Suprapubic skin (tissue), 4 donors: ENCODE results near the gene SOX5. TPM values are rescaled to one million over a fixed set of nuclear protein-coding genes. Genes with fewer than 3 reads are reported as not detected.
"Not testable (repeated sequence)": the region's sequence is repeated elsewhere in the genome, so short reads cannot be mapped to it uniquely, and the experiment has no call there.

ENCODE experiments used
- DNase-seq, 2 donors: peaks; one replicate each; pipeline ENCODE4 v3.0.0-alpha.2; 2019; ENCODE audit warnings: low spot score in 2 of 2
- H3K27ac ChIP-seq: fragments of 200-600 bp; sonication (generic); one replicate; pipeline ENCODE4 v1.5.1; 2019
- H3K27me3 ChIP-seq: fragments of 200-600 bp; sonication (generic); one replicate; pipeline ENCODE4 v1.5.1; 2019
- H3K36me3 ChIP-seq: fragments of 200-600 bp; sonication (generic); one replicate; pipeline ENCODE4 v1.5.1; 2019
- H3K4me1 ChIP-seq: fragments of 200-600 bp; sonication (generic); one replicate; pipeline ENCODE4 v1.5.1; 2019
- H3K4me3 ChIP-seq: fragments of 200-600 bp; sonication (generic); one replicate; pipeline ENCODE4 v1.5.1; 2019; ENCODE audit warnings: mild to moderate bottlenecking
- H3K9me3 ChIP-seq: fragments of 200-600 bp; sonication (generic); one replicate; pipeline ENCODE4 v1.5.1; 2019
- EP300 ChIP-seq: sonication (generic); formaldehyde crosslinking; IDR thresholded peaks from one replicate; pipeline ENCODE4 v1.6.1; 2017; ENCODE audit warnings: antibody characterized with exemption
- POLR2A ChIP-seq, 2 donors: fragments of 450-650 bp; IDR thresholded peaks; one replicate each; pipeline ENCODE4 v1.6.1; 2017; ENCODE audit warnings: antibody characterized with exemption in 2 of 2, mild to moderate bottlenecking in 2 of 2, moderate library complexity in 2 of 2
- POLR2AphosphoS5 ChIP-seq, 3 donors: sonication (generic); formaldehyde crosslinking; IDR thresholded peaks; one replicate each; pipeline ENCODE4 v1.6.1; 2017; ENCODE audit warnings: antibody characterized with exemption in 3 of 3
- WGBS: methylation state at CpG from one replicate; pipeline ENCODE4 v1.1.5; 2018; 5-methylcytosine and 5-hydroxymethylcytosine counted together
- total RNA-seq, 4 donors: library from RNA; depleted of rRNA; stranded (reverse); fragments of >200 nt; gene quantifications; one replicate each; pipeline ENCODE4 v1.1.0, GENCODE V29; 2016
- TF ChIP-seq, protein P1 (sequence below), 2 donors: fragments of 200-600 bp in 1 of 2; fragments of 450-650 bp in 1 of 2; sonication (generic) in 1 of 2; IDR thresholded peaks; one replicate each; pipeline ENCODE4 v1.5.1; 2016 to 2019; ENCODE audit warnings: antibody characterized with exemption in 2 of 2, mild to moderate bottlenecking in 1 of 2, moderate library complexity in 1 of 2

Gene SOX5
- total RNA-seq, 4 donors from 2014 or later = 19.0 to 110 (median 23.2) TPM

DNA sequence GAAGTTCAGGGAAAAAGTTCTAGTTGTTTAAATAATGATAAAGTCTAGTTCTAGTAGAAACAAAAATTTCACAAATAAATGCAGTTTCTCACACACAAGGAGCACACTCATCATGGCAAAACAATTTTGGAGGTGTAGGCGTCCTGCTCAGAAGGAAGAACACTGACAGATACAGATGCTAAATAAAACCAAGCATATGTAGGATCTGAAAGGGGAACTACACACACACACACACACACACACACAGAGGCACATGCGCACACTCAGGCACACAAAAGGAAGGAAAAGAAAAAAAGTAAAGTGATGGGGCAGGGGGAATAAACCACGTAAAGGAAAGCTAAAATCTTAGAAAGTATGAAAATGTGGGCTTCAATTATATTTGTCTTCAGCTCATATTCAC lies 117.7 kb downstream of the SOX5 start:
- 69% methylated on average over 3 of the region's 3 CpGs for WGBS
- H3K36me3 ChIP-seq = no peaks in the 10 kb centered on the region
- no peak overlapping the region for H3K27ac ChIP-seq
- TF ChIP-seq POLR2AphosphoS5 (IDR thresholded peaks at IDR 0.05) (no peak), POLR2A (IDR thresholded peaks at IDR 0.05) (no peak), EP300 (no peak)
- TF ChIP-seq, protein P1, sequence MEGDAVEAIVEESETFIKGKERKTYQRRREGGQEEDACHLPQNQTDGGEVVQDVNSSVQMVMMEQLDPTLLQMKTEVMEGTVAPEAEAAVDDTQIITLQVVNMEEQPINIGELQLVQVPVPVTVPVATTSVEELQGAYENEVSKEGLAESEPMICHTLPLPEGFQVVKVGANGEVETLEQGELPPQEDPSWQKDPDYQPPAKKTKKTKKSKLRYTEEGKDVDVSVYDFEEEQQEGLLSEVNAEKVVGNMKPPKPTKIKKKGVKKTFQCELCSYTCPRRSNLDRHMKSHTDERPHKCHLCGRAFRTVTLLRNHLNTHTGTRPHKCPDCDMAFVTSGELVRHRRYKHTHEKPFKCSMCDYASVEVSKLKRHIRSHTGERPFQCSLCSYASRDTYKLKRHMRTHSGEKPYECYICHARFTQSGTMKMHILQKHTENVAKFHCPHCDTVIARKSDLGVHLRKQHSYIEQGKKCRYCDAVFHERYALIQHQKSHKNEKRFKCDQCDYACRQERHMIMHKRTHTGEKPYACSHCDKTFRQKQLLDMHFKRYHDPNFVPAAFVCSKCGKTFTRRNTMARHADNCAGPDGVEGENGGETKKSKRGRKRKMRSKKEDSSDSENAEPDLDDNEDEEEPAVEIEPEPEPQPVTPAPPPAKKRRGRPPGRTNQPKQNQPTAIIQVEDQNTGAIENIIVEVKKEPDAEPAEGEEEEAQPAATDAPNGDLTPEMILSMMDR (IDR thresholded peaks at IDR 0.05) = no peak
- no peak for DNase-seq
- H3K4me3 ChIP-seq = no peak overlapping the region
- H3K4me1 ChIP-seq = no peaks in the 10 kb centered on the region
- H3K27me3 ChIP-seq = no peaks in the 10 kb centered on the region
- H3K9me3 ChIP-seq = no peaks in the 10 kb centered on the region

DNA sequence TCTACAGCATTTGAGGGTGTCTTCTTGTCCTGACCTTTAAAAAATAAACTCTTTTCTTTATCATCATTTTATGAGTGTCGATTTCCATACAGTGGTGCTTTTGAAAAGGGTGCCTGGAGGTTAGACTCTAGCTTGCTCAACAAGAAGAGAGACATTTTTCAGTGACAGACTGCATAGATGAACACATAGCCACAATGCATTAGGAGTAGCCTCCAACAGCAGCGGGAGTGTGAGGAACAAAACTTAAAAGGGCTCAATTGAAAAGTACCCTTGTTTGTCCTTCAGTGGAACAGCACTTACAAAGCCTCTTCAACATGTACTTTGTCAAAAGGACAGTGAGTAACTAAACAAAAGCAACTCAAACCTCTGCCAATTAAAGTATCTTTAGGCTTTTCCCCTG lies 119.3 kb downstream of the SOX5 start:
- H3K27me3 ChIP-seq = no peaks in the 10 kb centered on the region
- DNase-seq = no peak
- no peaks in the 10 kb centered on the region for H3K36me3 ChIP-seq
- no peak for TF ChIP-seq POLR2AphosphoS5 (IDR thresholded peaks at IDR 0.05)
- TF ChIP-seq EP300 = no peak
- TF ChIP-seq, protein P1 (IDR thresholded peaks at IDR 0.05) = no peak
- no peak for TF ChIP-seq POLR2A (IDR thresholded peaks at IDR 0.05)
- 65% methylated on average over 2 of the region's 2 CpGs for WGBS
- H3K27ac ChIP-seq = no peak overlapping the region
- H3K4me3 ChIP-seq = no peak overlapping the region
- H3K4me1 ChIP-seq = no peaks in the 10 kb centered on the region
- H3K9me3 ChIP-seq = no peaks in the 10 kb centered on the region

DNA sequence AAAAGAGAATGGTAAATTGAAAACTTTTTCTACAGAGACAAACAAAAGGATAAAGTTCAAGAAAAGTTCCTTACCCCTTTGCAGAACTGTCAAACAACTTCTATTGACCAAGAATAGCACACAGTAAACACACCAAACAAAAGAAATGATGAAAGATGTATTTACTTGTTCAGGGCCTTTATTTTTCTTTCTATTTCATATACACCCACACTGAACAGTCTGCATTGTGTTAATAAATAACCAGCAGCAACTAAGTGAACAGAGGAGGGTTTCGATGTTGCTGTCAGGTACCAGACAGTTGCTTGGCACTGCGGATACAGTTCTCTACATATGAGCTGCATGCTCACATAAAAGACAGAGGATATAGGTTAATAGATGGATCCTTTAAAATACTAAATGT lies 122.1 kb downstream of the SOX5 start:
- no peak for DNase-seq
- 89% methylated on average over 2 of the region's 2 CpGs for WGBS
- no peak overlapping the region for H3K27ac ChIP-seq
- TF ChIP-seq, protein P1 (IDR thresholded peaks at IDR 0.05) = no peak
- TF ChIP-seq POLR2AphosphoS5 (IDR thresholded peaks at IDR 0.05) (no peak), EP300 (no peak), POLR2A (IDR thresholded peaks at IDR 0.05) (no peak)
- H3K9me3 ChIP-seq = no peaks in the 10 kb centered on the region
- no peaks in the 10 kb centered on the region for H3K27me3 ChIP-seq
- H3K4me1 ChIP-seq = no peaks in the 10 kb centered on the region
- peaks cover 2% of the 10 kb centered on the region for H3K36me3 ChIP-seq
- H3K4me3 ChIP-seq = no peak overlapping the region

DNA sequence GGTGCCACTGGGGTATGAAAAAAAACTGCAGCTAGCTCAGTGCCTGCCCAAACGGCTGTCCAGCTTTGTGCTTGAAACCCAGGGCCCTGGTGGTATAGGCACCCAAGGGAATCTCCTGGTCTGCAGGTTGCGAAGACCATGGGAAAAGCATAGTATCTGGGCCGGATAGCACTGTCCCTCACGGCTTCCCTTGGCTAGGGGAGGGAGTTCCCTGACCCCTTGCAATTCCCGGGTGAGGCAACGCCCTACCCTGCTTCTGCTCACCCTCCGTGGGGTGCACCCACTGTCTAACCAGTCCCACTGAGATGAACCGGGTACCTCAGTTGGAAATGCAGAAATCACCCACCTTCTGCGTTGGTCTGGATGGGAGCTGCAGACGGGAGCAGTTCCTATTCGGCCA lies 124.3 kb downstream of the SOX5 start:
- H3K27me3 ChIP-seq, H3K9me3 ChIP-seq, H3K27ac ChIP-seq, H3K4me3 ChIP-seq, H3K36me3 ChIP-seq, DNase-seq, H3K4me1 ChIP-seq: not testable (repeated sequence)
- WGBS = 90% methylated on average over 11 of the region's 11 CpGs

DNA sequence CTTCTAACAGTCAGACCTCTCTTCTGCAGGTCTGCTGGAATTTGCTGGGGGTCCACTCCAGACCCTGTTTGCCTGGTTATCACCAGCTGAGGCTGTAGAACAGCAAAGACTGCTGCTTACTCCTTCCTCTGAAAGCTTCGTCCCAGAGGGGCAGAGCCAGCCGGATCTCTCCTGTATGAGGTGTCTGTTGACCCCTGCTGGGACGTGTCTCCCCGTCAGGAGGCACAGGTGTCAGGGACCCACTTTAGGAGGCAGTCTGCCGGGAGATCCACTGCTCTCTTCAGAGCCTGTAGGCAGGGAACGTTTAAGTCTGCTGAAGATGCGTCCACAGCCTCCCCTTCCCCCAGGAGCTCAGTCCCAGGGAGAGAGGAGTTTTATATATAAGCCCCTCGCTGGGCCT lies 125.1 kb downstream of the SOX5 start:
- TF ChIP-seq, protein P1 (IDR thresholded peaks at IDR 0.05) = no peak
- TF ChIP-seq POLR2AphosphoS5 (IDR thresholded peaks at IDR 0.05) = no peak
- no peak for TF ChIP-seq EP300
- no peak for TF ChIP-seq POLR2A (IDR thresholded peaks at IDR 0.05)
- Histone ChIP-seq H3K4me3 (no peak overlapping the region), H3K4me1 (no peaks in the 10 kb centered on the region), H3K9me3 (no peaks in the 10 kb centered on the region), H3K36me3 (peaks cover 2% of the 10 kb centered on the region), H3K27me3 (no peaks in the 10 kb centered on the region), H3K27ac (no peak overlapping the region)
- 97% methylated on average over 5 of the region's 8 CpGs for WGBS
- no peak for DNase-seq

DNA sequence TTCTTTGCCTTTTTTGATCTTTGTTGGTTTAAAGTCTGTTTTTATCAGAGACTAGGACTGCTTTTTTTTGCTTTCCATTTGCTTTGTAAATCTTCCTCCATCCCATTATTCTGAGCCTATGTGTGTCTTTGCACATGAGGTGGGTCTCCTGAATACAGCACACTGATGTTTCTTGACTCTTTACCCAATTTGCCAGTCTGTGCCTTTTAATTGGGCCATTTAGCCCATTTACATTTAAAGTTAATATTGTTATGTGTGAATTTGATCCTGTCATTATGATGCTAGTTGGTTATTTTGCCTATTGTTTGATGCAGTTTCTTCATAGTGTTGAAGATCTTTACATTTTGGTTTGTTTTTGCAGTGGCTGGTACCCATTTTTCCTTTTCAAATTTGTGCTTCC lies 126.6 kb downstream of the SOX5 start:
- not testable (repeated sequence) for H3K27ac ChIP-seq, DNase-seq, H3K36me3 ChIP-seq, H3K27me3 ChIP-seq, H3K4me3 ChIP-seq, H3K4me1 ChIP-seq, H3K9me3 ChIP-seq
